Subcutaneous abdominal adipose tissue (tissue), 5 donors: ENCODE data around the gene CNTFR.

ENCODE experiments used
- H3K27ac ChIP-seq: one replicate; pipeline ENCODE4 v1.7.0; 2013; ENCODE audit warnings: low read depth, mild to moderate bottlenecking, inconsistent platforms, low read length, moderate library complexity
- H3K27me3 ChIP-seq, 5 donors: one replicate each; pipeline ENCODE4 v1.7.0; 2013; ENCODE audit warnings: low read length in 5 of 5, inconsistent platforms in 1 of 5; ENCODE audit not compliant: control insufficient read depth in 5 of 5, insufficient read depth in 4 of 5
- H3K36me3 ChIP-seq, 5 donors: one replicate each; pipeline ENCODE4 v1.7.0; 2013; ENCODE audit warnings: low read length in 5 of 5; ENCODE audit not compliant: control insufficient read depth in 5 of 5, insufficient read depth in 5 of 5
- H3K4me1 ChIP-seq, 5 donors: one replicate each; pipeline ENCODE4 v1.7.0; 2013; ENCODE audit warnings: low read length in 5 of 5, mild to moderate bottlenecking in 3 of 5, moderate library complexity in 1 of 5; ENCODE audit not compliant: control insufficient read depth in 5 of 5, insufficient read depth in 5 of 5
- H3K4me3 ChIP-seq, 5 donors: one replicate each; pipeline ENCODE4 v1.7.0; 2013; ENCODE audit warnings: low read length in 5 of 5, low read depth in 1 of 5
- H3K9ac ChIP-seq, 5 donors: one replicate each; pipeline ENCODE4 v1.7.0; 2013; ENCODE audit warnings: low read length in 5 of 5, mild to moderate bottlenecking in 4 of 5, moderate library complexity in 3 of 5
- H3K9me3 ChIP-seq, 5 donors: one replicate each; pipeline ENCODE4 v1.7.0; 2013; ENCODE audit warnings: low read length in 5 of 5; ENCODE audit not compliant: control insufficient read depth in 5 of 5
- donor health status: healthy.
- donor health status: healthy.
- donor health status: healthy.
- donor health status: healthy.
- donor health status: healthy.

The CNTFR gene

DNA sequence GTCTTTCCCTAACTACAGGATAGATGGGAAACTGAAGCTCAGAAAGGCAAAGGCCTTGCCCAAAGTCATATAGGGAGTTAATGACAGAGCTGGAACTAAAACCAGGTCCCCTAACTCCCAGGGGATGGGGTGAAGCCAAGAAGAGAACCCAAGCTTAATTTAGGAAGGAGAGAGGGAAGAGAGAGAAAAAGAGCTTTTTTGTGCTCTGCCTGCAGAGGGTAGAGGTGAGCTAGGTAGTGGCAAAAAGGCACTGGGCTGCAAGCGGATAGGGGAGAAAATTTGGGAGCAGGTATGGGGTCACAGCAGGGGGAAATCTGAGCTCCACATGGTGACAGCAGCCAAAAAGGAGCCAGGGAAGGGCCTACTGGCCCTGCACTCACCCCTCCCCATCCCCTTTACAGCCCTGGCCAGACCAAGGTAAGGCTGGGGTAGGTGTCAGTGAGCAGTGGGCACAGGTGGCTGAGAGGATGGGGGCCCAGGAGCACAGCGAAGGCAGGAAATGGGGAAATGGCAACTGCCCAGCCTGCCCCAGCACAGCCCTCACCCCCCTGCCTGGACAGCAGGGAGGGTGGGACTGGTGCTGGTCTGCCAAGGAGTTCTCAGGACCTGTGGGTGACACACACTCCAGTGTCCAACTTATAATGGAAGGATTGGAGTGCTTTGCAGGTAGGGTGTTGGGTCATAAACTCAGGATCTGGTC lies 70.1 kb downstream of the CNTFR start:
- H3K9me3 ChIP-seq, result no peaks in the 10 kb centered on the region
- H3K4me1 ChIP-seq, result peaks cover 2 to 33% (median 23%) of the 10 kb centered on the region in 5 donors
- no peak overlapping the region for H3K4me3 ChIP-seq
- no peak overlapping the region for H3K27ac ChIP-seq
- H3K9ac ChIP-seq, result peak overlapping the region in 1 of 5 donors; percentile 45
- no peaks in the 10 kb centered on the region for H3K36me3 ChIP-seq
- peaks cover 0 to 5% (median 4%) of the 10 kb centered on the region in 5 donors for H3K27me3 ChIP-seq

DNA sequence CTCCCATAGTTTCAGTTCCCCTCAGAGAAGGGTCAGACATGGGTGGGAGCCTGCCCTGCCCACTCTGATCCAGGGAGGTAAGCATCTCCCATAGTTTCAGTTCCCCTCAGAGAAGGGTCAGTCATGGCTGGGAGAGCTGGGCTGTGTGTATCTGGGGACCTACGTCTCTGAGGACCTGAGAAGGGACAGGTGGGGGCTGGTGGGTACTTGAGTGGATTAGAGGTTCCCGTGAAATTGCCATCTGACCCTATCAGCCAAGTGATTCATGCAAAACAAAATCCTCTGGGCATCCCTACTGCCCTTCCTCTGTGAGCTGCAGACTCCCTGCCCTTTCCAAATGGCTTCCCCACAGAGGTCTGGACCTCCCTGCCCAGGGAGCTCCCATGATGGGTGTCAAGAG lies 70.6 kb downstream of the CNTFR start:
- H3K9me3 ChIP-seq, result no peaks in the 10 kb centered on the region
- H3K27me3 ChIP-seq, result peaks cover 0 to 5% (median 4%) of the 10 kb centered on the region in 5 donors
- H3K36me3 ChIP-seq, result no peaks in the 10 kb centered on the region
- H3K27ac ChIP-seq, result no peak overlapping the region
- H3K4me3 ChIP-seq, result no peak overlapping the region
- peaks cover 2 to 33% (median 23%) of the 10 kb centered on the region in 5 donors for H3K4me1 ChIP-seq
- H3K9ac ChIP-seq, result no peak overlapping the region

DNA sequence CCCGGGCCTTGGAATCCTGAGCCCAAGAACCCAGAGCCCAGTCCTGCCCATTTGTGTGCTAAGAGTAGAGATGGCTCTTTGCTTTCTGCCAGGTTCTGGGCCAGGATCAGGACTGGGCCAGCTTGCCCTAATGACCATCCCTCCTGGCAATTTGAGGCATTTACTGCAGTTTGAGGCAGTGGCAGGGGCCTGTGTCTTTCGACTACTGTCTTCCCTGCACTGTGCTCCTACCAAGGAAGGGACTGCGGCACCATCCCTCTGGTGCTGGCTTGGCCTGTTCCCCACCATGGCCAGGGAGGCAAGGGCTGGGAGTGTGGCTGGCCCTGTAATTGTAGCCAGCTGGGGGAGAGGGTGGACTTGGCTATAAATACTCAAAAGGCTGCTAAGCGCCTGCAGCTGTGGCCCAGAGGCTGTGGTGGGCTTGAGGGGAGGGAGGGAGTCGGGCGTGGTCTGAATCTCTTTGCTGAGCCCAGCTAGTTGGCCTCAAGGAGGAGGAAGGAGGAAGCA lies 71.4 kb downstream of the CNTFR start:
- Histone ChIP-seq H3K4me3 (no peak overlapping the region), H3K36me3 (no peaks in the 10 kb centered on the region), H3K9ac (no peak overlapping the region), H3K27me3 (peaks cover 0 to 5% (median 4%) of the 10 kb centered on the region in 5 donors), H3K27ac (no peak overlapping the region), H3K4me1 (peaks cover 3 to 30% (median 18%) of the 10 kb centered on the region in 5 donors), H3K9me3 (no peaks in the 10 kb centered on the region)

DNA sequence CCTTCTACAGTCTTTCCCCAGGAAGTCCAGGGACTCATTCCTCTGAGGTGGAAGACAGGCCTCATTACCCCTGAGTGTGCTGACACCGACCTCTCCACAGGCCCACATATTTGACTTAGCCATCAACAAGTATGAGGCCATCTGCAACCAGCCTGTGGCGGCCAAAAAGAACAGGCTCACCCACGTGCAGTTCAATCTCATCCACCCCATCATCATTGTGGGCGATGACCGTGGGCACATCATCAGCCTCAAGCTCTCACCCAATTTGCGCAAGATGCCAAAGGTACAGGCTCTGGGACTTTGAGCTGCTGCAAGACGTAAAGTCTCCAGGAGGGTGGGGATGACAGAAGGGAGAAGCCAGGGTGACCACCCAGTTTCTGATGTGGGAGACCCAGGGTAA lies 72.3 kb downstream of the CNTFR start:
- H3K36me3 ChIP-seq, result no peaks in the 10 kb centered on the region
- peaks cover 3 to 34% (median 16%) of the 10 kb centered on the region in 5 donors for H3K4me1 ChIP-seq
- no peak overlapping the region for H3K9ac ChIP-seq
- no peak overlapping the region for H3K27ac ChIP-seq
- no peak overlapping the region for H3K4me3 ChIP-seq
- H3K27me3 ChIP-seq, result peaks cover 0 to 1% (median under 1%) of the 10 kb centered on the region in 5 donors
- H3K9me3 ChIP-seq, result no peaks in the 10 kb centered on the region

DNA sequence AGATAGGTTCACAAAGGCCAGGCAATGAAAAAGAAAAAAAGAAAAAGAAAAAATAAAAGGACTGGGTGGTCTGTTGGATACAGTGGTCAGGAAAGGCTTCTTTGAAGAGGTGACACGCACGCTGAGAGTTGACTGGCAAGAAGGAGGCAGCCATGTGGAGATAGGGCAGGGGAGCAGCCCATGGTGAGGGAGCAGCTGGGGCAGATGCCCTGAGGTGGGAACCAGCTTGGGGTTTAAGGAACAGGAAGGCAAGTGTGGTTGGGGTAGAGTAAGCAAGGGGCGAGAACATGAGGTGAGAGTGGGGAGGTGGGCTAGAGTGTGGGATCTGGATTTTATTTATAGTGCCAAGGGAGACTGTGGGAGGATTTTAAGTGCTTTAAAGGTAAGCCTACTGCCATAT lies 73.6 kb downstream of the CNTFR start:
- Histone ChIP-seq H3K27ac (no peak overlapping the region), H3K4me3 (no peak overlapping the region), H3K27me3 (no peaks in the 10 kb centered on the region), H3K9me3 (no peaks in the 10 kb centered on the region), H3K36me3 (no peaks in the 10 kb centered on the region), H3K9ac (no peak overlapping the region), H3K4me1 (peaks cover 3 to 36% (median 16%) of the 10 kb centered on the region in 5 donors)

DNA sequence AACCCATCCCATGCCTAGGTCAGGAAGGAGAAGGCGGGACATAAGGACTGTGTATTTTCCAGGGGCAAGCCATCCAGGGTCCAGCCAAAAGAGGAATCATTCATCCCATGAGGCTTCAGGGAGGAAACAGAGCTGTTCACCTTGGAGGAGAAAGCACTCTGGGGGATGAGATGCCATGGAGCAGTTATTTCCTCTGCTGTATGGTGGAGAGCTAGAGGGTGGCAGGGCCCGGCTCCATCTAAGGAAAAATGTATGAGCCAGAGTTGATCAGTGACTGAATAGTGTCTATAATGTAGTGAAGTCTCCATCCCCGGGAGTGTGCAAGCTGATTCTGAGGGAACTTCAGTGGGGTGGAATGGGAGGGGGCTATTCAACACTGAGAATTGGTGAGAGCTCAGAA lies 74.7 kb downstream of the CNTFR start:
- no peaks in the 10 kb centered on the region for H3K36me3 ChIP-seq
- no peaks in the 10 kb centered on the region for H3K27me3 ChIP-seq
- no peak overlapping the region for H3K27ac ChIP-seq
- peaks cover 3 to 46% (median 16%) of the 10 kb centered on the region in 5 donors for H3K4me1 ChIP-seq
- no peak overlapping the region for H3K4me3 ChIP-seq
- H3K9ac ChIP-seq, result no peak overlapping the region
- H3K9me3 ChIP-seq, result no peaks in the 10 kb centered on the region

DNA sequence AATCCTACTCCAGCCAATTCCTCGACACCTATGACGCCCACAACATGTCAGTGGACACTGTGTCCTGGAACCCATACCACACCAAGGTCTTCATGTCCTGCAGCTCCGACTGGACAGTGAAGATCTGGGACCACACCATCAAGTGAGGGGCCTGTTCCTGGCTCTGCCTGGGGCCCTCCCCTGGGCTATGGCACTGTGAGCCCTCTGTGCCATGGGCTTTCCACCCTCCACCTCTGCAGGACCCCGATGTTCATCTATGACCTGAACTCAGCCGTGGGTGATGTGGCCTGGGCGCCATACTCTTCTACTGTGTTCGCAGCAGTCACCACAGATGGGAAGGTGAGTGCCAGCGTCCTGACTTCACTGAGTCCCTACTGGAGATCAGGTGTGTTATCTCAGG lies 75.1 kb downstream of the CNTFR start:
- no peaks in the 10 kb centered on the region for H3K27me3 ChIP-seq
- H3K36me3 ChIP-seq, result no peaks in the 10 kb centered on the region
- H3K9ac ChIP-seq, result no peak overlapping the region
- H3K9me3 ChIP-seq, result no peaks in the 10 kb centered on the region
- peaks cover 2 to 43% (median 16%) of the 10 kb centered on the region in 5 donors for H3K4me1 ChIP-seq
- H3K27ac ChIP-seq, result no peak overlapping the region
- no peak overlapping the region for H3K4me3 ChIP-seq

DNA sequence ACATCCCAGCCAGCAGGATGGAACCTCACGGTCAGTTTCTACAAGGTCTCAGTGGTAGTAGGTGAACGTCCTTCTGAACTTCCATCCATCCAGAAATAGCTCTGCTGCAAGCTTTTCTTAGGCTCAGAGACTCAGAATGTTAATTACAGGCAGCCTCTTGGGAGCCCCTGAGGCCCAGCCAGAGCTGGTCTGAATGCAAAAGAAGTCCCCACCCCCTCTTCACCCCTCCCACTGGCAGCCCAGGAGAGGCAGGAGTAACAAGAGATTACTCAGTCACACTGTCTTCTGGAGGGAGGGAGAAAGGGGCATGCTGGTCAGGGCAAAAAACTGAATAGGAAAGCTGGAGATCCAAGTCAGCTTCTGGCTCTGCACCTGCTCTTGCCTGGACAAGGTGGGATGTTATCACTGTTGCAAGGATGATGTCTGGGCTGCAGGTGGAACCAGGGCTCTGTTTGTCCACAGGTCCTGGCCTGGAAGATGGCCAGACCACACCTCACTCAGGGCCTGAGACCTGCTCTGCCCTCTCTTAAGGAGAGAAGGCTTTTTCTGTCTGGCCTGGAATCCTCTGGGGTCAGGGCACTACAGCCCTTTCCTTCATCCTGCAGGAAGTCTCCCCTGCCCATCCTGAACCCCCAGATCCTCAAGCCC lies 75.8 kb downstream of the CNTFR start:
- Histone ChIP-seq H3K4me1 (peaks cover 2 to 39% (median 16%) of the 10 kb centered on the region in 5 donors), H3K27ac (no peak overlapping the region), H3K4me3 (no peak overlapping the region), H3K9ac (no peak overlapping the region), H3K27me3 (no peaks in the 10 kb centered on the region), H3K9me3 (no peaks in the 10 kb centered on the region), H3K36me3 (no peaks in the 10 kb centered on the region)

DNA sequence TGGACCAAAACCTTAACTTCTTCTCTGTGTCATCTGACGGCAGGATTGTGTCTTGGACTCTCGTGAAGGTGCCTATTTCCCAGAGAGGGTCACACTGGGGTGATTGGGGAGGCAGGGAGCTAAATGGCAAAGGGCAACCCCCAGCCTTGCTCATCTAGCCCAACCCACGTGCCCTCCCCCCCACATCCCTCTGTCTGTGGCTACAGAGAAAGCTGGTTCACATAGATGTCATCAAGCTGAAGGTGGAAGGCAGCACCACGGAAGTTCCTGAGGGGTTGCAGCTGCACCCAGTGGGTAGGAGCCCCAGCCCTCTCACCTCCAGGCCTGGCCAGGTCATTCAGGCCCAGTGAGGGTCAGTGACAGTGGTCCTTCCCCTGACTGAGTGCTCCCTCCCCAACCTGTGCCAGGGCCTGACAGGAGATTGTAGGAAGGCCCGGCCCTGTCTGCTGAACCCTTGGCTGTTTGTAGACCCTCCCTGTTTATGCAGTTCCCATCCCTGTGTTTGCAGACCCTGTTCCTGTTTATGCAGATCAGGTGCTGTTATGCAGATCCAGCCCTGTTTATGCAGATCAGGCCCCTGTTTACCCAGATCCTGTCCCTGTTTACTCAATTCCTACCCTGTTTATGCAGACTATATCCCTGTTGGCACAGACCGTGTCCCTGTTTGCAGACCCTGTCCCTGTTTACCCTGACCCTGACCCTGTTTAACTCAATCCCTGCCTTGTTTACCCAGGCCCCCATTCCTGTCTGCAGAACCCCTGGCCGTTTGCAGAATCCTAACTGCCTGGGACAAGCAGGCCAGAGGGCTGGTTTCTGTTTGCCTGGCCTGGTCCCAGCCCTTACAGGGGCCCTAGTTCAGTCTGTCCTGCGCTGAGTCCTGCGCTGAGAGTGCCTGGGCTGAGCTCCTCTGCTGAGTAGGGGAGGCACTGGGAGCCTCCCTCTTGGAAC lies 77.1 kb downstream of the CNTFR start:
- no peak overlapping the region for H3K27ac ChIP-seq
- H3K27me3 ChIP-seq, result no peaks in the 10 kb centered on the region
- H3K4me3 ChIP-seq, result no peak overlapping the region
- H3K36me3 ChIP-seq, result no peaks in the 10 kb centered on the region
- H3K9me3 ChIP-seq, result no peaks in the 10 kb centered on the region
- H3K9ac ChIP-seq, result no peak overlapping the region
- H3K4me1 ChIP-seq, result peaks cover 0 to 27% (median 5%) of the 10 kb centered on the region in 5 donors
